ENCODE measurements around the gene WDR41.

WDR41 gene

DNA sequence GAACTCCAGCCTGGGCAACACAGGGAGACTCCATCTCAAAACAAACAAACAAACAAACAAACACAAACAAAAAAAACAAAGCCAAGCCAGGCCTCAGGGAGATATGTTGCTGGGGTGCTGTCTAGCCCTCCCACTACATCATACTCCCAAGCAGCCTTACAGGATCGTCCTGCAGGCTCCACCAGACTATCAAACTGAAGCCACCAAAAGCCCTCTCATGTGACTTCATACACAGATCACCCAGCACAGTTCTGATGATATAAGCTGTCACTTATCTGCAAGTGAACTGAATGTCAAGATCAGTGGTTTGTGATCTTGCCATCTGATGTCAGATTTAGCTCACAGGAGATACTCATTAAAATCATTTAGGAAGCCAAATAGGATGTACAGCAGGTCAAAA, 43.3 kb downstream of the WDR41 start:
- no peak for DNase-seq (ENCODE audit: low read depth in 2 of 2, low spot score in 1 of 2)

DNA sequence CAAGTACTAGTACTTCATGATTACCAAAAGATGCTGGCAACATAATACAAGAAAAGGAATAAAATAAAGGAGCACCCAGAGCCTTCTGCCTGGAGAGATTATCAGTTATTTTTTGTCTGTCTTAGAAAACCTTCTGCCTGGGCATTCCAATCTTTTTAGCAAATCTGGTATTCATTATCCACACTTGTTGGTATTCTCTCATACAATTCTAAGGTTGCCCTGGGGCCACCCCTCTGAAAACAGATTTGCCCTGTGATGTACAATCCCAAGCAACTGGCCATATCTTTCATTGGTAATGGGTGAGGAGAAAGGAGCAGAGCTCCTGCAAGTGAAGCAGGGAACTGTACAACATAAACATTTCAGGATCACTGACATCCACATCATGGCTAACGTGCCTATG, 47.8 kb downstream of the WDR41 start:
- no peak for DNase-seq (ENCODE audit: low read depth in 2 of 2, low spot score in 1 of 2)

DNA sequence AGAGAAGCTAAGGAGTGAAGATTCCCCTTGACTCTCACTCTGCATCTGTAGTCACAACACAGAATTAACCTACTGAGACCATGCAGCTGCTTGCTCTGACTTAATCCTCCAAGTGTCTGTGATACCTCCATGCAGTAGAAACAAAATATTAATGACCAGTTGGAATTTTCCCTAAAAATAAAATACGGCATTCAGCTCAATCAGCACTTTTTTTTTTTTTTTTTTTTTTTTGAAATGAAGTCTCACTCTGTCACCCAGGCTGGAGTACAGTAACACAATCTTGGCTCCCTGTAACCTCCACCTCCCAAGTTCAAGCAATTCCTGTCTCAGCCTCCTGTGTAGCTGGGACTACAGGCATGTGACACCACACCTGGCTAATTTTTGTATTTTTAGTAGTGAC, 48.4 kb downstream of the WDR41 start:
- no peak for DNase-seq (ENCODE audit: low read depth in 2 of 2, low spot score in 1 of 2)

DNA sequence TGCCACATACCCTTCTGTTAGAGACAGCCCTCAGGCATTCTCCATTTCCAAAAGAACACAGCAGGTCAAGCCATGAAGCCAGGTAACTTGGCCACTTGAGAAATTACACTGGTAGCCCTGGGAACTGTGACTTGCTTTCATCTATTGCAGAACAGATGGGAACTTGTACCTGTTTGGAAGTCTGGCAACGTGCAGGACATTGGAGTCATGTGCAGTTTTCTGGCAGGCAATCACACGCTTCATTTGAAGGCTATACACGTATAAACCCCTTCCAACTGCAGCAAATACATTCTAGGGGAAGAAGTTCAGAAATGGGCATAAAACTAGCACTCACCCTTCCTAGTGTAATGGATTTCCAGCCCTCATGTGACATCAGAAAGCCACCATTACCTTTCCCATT, 54.0 kb downstream of the WDR41 start:
- no peak for DNase-seq (ENCODE audit: low read depth in 2 of 2, low spot score in 1 of 2)

DNA sequence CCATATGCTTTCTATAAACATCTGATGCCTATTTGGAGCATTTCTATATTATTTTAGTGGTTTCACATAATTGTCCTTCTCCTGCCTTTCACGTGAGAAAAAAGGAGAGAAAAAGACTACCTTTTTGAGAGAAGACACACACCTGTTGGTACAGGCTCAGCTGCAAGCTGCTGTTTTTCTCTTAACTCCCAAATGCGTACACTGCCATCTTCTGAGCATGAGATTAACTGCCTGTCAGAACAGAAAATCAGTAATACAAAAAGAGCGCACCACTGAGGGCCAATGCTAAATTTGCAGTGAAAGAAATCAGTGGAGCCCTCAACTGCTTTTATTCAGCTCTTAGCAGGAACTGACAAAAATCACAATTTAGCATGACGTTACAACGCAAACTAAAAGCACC, 54.9 kb downstream of the WDR41 start:
- no peak for DNase-seq (ENCODE audit: low read depth in 2 of 2, low spot score in 1 of 2)

DNA sequence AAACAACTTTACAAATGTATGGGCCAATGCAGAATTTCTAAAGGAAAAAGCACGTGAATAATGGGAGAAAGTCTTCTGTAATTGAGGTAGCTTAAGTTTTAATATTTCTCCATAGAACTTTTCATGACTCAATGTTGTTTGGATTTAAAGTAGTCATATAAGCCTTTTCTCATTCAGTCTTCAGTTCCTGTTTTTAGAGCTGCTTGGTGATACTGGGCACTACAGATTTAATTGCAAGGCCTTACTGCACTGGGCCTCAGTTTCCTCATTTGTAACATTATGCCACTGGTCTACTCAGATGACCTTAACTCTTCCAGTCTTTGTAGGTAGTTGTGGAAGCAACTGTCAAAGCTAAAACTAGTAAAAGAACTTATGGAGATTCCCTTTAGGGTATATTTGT, 60.4 kb downstream of the WDR41 start:
- no peak for DNase-seq (ENCODE audit: low read depth in 2 of 2, low spot score in 1 of 2)

DNA sequence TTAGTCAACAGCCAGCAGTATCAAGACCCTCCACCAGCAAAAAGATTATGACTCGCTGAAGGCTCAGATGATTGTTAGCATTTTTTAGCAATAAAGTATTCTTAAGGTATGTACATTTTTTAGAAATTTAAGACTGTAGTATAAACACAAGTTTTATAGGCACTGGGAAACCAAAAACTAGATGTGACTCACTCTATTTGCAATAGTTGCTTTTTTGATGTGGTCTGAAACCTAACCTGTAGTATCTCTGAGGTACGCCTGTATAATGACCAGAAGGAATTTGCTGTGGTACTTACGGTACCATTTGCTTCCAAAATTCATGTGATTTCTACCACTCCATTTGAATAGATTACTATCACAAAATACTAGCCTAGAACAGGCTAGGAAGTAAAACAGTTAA, 60.8 kb downstream of the WDR41 start:
- DNase-seq (ENCODE audit: low read depth in 2 of 2, low spot score in 1 of 2), result no peak

DNA sequence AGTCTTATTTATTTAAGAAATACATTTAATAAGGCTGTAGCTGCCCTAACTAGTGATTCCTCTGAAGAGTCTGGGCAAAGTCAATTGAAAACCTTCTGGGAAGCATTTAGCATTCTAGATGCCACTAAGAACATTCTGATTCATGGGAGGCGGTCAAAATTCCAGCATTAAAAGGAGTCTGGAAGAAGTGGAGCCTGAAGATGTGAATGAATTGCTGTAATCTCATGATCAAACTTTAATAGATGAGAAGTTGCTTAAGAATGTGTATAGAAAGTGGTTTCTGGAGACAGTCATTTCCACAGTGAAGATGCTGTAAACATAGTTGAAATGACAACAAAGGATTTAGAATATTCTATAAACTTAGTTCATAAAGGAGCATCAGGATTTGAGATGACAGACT, 61.4 kb downstream of the WDR41 start:
- no peak for DNase-seq (ENCODE audit: low read depth in 2 of 2, low spot score in 1 of 2)

DNA sequence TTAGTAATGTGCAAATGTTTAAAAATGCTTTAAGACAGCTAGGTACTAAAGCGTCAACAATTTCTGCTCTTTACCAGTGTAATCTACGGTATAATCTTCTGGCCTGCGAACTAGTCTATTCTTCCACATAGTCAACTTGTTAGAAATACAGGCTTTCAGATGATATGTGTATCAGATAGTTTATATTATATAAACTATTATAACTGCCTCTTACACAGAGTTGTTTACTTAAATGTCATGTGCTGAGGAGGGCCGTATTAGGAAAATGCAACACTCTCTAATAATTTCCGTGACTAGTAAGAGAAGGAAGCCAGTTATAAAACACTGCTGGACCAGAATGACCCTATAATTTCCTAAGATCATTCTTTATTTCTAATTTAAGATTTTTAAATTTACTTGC, 63.6 kb downstream of the WDR41 start:
- no peak for DNase-seq (ENCODE audit: low read depth in 2 of 2, low spot score in 1 of 2)

DNA sequence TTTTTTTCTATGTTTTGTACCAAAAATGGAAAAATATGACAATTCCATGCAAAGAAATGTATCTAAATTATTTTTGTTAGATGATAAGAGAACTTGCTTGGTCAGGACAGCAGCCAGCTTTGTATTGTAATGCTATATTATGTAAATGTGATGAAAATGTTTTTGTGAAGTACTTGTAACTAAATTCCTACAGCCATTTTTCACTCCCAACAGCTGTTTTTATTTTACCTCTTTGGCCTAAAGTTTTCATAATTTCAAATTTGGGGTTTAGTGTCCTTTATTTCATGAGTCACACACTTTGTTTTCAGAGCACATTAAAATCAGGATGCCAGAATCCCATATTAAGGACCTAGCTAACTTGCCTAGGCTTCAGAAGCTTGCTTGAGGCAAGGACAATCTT, 64.1 kb downstream of the WDR41 start:
- DNase-seq (ENCODE audit: low read depth in 2 of 2, low spot score in 1 of 2), result no peak

DNA sequence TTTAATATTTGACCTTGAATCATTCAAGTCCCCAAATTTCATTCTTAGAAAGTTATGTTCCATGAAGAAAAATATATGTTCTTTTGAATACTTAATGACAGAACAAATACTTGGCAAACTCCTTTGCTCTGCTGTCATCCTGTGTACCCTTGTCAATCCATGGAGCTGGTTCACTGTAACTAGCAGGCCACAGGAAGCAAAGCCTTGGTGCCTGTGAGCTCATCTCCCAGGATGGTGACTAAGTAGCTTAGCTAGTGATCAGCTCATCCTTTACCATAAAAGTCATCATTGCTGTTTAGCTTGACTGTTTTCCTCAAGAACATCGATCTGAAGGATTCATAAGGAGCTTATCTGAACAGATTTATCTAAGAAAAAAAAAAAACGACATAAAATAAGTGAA, 65.4 kb downstream of the WDR41 start:
- DNase-seq (ENCODE audit: low read depth in 2 of 2, low spot score in 1 of 2), result no peak

DNA sequence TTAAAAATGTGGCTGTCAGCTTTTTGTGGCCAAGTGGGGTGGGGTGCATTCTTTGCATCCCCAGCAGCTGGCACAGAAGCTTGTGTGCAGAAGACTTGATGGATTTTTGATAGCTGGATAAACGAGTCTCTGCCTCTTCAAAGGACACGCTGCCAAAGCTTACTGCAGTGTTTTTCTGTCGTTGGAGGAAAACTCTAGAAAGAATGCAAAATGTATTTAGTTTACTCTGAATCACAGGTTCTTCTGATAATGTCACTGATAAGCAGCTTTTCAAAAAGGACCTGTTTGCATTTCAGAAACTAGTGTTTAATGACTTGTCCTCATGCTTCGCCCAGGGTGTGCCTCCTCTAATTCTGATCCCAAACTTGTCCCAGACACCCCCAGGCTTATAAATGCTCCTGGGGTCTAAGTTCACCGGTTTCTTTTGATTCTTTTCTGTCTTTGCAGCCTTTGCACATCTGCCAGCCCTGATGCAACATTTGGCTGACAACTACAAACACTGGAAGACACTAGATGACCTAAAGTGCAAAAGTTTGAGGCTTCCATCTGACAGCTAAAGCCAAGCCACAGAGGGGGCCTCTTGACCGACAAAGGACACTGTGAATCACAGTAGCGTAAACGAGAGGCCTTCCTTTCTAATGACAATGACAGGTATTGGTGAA, 66.0 kb downstream of the WDR41 start:
- no peak for DNase-seq (ENCODE audit: low read depth in 2 of 2, low spot score in 1 of 2)

DNA sequence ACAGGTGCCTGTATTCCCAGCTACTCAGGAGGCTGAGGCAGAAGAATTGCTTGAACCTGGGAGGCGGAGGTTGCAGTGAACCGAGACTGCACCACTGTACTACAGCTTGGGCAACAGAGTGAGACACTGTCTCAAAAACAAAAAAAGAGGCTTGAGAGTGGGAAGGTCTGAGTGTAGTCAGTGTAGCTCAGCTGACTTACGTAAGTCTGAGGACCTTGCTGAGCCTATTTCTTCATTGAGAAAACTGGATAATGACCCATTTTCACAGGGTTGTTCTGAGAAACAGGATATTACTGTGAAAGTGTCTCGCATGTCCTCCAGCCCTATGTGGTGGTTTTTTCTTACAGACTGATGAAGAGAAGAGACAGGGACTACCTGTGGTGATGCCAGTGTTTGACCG, 66.7 kb downstream of the WDR41 start:
- DNase-seq (ENCODE audit: low read depth in 2 of 2, low spot score in 1 of 2), result no peak

DNA sequence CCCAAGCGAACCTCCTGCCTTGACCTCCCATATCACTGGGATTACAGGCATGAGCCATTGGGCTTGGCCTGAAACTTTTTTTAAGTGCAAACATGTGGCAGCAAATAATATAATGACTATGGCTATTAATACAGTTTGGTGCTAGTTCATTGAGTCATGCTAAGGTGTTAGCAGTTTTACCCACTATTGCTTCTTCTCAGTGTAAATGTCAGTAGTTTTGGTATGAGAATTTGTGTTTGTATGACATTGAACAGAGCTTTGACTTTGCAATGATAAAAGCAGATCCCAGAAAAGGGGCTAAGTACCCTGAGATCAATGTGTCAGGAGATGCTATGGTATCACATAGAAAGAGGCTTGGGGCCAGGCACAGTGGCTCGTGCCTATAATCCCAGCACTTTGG, 67.2 kb downstream of the WDR41 start:
- no peak for DNase-seq (ENCODE audit: low read depth in 2 of 2, low spot score in 1 of 2)

DNA sequence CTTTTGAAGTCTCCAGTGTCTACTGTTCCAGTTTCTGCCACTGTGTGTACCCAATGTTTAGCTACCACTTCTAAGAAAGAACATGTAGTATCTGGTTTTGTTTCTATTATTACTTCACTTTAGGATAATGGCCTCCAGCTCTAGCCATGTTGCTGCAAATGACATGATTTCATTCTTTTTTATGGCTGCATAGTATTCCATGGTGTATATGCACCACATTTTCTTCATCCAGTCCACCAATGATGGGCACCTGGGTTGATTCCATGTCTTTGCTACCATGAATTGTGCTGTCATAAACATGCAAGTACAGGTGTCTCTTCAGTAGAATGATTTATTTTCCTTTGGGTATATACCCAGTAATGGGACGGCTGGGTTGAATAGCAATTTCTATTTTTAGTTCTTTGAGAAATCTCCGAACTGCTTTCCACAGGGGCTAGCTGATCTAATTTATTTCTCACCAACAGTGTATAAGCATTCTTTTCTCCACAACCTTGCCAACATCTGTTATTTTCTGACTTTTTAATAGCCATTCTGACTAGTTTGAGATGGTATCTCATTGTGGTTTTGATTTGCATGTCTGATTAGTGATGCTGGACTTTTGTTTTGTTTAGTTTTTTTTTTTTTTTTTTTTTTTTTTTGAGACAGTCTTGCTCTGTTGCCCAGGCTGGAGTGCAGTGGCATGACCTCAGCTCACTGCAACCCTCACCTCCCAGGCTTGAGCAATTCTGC, 68.9 kb downstream of the WDR41 start:
- DNase-seq (ENCODE audit: low read depth in 2 of 2, low spot score in 1 of 2), result no peak

DNA sequence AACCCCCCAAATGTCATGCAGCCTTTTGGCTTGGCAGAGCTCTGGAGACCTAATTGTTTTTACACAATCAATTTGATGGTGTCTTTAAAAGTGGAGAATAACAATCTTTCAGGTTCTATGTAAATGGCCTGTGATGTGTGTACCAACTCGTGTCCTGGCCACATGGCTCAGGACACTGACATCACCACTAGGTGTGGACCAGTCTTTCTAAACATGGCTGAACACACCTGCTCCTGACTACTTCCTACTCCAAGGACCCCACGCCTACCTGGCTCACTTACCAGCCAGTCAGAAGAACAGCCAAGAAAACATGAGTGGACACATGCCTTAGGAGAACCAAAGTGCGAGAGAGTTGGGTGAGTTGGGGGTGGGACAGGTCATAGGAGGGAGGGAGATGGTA, 71.2 kb downstream of the WDR41 start:
- no peak for DNase-seq (ENCODE audit: low read depth in 2 of 2, low spot score in 1 of 2)

DNA sequence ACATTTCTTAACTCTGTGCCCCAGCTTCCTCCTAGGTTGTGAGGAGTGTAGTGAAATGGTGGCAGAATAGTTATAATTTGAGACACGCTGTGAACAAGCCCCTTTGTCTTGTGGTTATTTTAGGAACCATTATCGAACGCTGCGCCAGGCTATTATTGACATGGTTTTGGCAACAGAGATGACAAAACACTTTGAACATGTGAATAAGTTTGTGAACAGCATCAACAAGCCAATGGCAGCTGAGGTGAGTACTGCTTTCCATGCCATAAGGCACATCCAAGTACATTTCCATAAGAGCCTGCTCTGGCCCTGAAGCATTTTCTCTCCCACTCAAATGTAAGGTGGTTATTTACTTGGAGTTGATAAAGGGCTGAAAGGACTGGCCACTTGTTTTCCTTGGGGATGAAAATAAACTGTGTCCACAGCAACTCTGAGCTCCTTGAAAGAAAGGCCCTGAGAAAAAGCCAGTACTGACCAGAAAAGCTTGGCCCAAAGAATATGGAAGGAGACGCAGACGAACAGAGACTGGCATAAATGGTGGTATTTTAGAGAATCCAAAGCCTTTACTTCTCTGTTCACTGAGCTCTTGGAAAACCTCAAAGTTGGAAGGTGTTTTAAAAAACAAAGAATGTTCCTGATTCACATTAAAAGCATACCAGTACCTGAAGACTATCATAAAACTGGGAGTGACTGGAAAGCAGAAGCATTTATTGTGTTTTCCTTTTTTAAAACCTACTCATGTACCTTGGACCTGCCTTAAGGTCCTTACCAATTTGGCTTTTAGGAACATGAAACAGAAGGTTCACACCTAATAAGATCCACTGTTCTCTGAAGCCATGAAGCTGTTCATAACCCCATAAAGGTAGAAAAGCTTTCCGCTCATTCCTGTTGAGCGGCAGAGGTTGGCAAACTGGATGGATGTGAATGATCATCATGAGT, 72.2 kb downstream of the WDR41 start:
- DNase-seq (ENCODE audit: low read depth in 2 of 2, low spot score in 1 of 2), result no peak

DNA sequence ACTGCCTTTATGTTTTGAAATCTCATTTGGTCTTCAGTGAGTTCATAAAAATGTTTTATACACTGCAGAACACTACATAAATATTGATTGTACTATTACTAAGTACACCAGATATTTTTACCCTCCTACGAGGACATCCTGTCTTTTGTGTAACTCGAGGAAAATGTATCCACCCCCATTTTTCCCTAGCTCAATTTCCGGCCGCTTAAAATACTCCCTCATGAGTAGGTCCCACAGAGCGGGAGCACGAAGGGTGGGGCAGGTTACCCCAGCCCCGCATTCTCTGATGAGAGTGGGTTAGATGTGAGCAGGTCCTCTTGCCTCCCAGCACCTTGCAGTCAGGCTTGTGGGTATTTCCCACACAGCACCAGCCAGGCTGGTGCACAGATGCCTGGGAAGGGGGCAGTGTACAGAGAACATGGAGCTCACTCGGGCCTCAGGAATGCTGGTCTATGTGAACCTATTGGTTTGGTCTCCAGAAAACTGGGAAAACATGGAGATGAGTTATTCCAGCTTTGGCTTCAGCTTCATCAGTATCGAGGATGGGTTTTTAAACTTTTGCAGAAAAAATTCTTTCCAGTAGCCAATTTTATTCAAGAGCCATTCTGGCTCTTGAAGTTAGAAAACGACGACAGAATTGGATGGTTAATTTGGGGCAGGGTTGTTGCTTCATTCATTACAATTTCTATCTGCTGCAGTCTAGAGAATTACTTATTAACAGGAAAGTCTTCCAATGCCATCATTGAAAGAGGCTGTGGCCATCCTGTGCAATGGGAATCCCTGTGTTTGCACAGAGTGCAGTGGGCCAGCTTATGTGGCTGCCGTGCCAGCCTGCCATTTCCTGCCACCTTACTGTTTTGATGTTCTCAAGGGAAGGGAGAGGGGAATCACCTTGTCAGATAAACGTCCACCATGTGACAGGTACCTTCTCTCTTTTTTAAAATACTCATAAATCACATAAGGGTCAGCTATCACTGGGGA, 73.2 kb downstream of the WDR41 start:
- no peak for DNase-seq (ENCODE audit: low read depth in 2 of 2, low spot score in 1 of 2)

DNA sequence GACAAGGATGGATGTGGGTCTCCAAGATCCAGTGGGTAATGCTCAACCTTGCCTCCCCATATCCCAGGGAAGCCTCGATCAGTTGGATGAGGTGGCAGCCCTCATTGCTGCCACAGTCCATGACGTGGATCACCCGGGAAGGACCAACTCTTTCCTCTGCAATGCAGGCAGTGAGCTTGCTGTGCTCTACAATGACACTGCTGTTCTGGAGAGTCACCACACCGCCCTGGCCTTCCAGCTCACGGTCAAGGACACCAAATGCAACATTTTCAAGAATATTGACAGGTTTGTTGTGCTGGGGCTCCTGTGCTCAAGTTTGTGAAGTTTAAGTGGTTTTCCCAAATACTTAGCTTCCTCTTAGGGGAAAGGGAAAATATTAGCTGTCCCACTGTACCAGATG, 74.0 kb downstream of the WDR41 start:
- DNase-seq (ENCODE audit: low read depth in 2 of 2, low spot score in 1 of 2), result no peak

DNA sequence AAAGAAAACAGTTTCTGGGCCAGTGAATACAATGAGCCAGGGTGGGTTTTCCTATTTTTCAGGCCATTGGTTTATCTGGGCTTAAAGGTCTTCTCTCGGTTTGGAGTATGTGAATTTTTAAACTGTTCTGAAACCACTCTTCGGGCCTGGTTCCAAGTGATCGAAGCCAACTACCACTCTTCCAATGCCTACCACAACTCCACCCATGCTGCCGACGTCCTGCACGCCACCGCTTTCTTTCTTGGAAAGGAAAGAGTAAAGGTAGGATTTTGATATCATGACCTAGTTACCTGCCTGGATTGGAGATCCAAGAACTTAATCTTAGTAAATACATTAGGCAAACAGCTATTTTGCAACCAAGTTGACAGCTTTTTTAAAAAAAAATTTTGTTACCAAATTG, 79.1 kb downstream of the WDR41 start:
- no peak for DNase-seq (ENCODE audit: low read depth in 2 of 2, low spot score in 1 of 2)

Measured in stimulated activated CD8-positive, alpha-beta memory T cell treated with anti-CD3 and anti-CD28 coated beads, Interleukin-4, amount 100 ng/mL, for 1 hour (primary cell).